ENCODE data around the gene C12orf76. TPM values are rescaled to one million over a fixed set of nuclear protein-coding genes. Genes with fewer than 3 reads are reported as not detected.

C12orf76 gene
- polyA plus RNA-seq, 1 of the 3 experiments (the other 2 are of a cell fraction) = 29.2 TPM

- TF ChIP-seq MXI1 (IDR thresholded peaks at IDR 0.05; ENCODE audit: low read depth, low read length) = peak; percentile 14; the same call in 1 of the 2 replicates
- TF ChIP-seq RAD21 (IDR thresholded peaks at IDR 0.05; ENCODE audit: low read length) = no peak
- WGBS (ENCODE audit: low lambda C conversion rate) = 52% methylated on average over 6 of the region's 6 CpGs
- Histone ChIP-seq H3K9me2 (no peaks in the 10 kb centered on the region), H3K36me3 (replicated peaks in 1 of 2; ENCODE audit: control insufficient read depth in 1 of 2, insufficient read depth in 2 of 2, low read length in 1 of 2) (peaks cover 18 to 20% of the 10 kb centered on the region in 2 experiments), H3F3A (replicated peaks; ENCODE audit: insufficient read depth) (peaks cover 5% of the 10 kb centered on the region), H4K20me1 (ENCODE audit: insufficient read depth) (peaks cover 12% of the 10 kb centered on the region), H2AFZ (ENCODE audit: low read depth) (no peak overlapping the region), H3K4me1 (ENCODE audit: control insufficient read depth in 1 of 2, insufficient read depth in 2 of 2, low read depth in 1 of 2, low read length in 1 of 2) (peaks cover 24 to 26% of the 10 kb centered on the region in 2 experiments; a peak in 3 of 4 replicates), H3K4me3 (ENCODE audit: low read depth in 2 of 2, low read length in 1 of 2) (peak overlapping the region; percentile 88 to 97), H3K9ac (peak overlapping the region; percentile 76), H3K9me3 (no peaks in the 10 kb centered on the region), H3K4me2 (peak overlapping the region; percentile 78), H3K79me2 (ENCODE audit: insufficient read depth) (peaks cover 61% of the 10 kb centered on the region), H3K27me3 (ENCODE audit: insufficient read depth) (no peaks in the 10 kb centered on the region), H3K27ac (ENCODE audit: low read depth in 2 of 2, low read length in 1 of 2) (no peak overlapping the region; a peak in 1 of 4 replicates)
- POLR2A ChIA-PET = no interaction called here
- DNase-seq = no peak
- CTCF ChIA-PET = interaction anchor here (0.9 to 1.2 kb wide), 2 partner anchors 25 to 141 kb away, joined by 3 read pairs; no protein-coding TSS in a partner anchor
These were observed 53.7 kb downstream of the C12orf76 start for GRCh38 chr12:109994401-109995175.

DNA sequence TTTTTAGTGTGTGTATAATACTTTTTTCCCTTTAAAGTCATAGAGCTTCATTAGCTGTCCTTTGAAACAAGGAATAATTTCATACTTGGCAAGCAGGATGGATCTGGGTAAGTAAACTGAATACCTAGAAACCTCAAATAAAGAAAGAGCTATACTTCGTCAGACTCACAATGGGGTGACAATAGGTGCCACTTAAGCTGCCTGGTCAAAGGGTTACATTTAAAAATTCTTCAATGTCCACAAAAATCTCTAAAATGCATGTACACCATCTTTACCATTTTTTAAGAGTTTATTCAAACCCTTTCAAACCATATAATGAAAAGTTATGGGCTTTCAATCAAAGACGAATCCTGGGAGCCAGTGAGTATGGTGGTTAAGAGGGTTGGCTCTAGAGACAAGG lies 55.2 kb downstream of the C12orf76 start:
- Histone ChIP-seq H3K27me3 (ENCODE audit: insufficient read depth) (no peaks in the 10 kb centered on the region), H3K4me3 (ENCODE audit: low read depth in 2 of 2, low read length in 1 of 2) (no peak overlapping the region), H3K4me2 (no peak overlapping the region), H4K20me1 (ENCODE audit: insufficient read depth) (peaks cover 12% of the 10 kb centered on the region), H3K4me1 (ENCODE audit: control insufficient read depth in 1 of 2, insufficient read depth in 2 of 2, low read depth in 1 of 2, low read length in 1 of 2) (peaks cover 19 to 20% of the 10 kb centered on the region in 2 experiments; a peak in 3 of 4 replicates), H3F3A (replicated peaks; ENCODE audit: insufficient read depth) (peaks cover 5% of the 10 kb centered on the region), H3K9me3 (no peaks in the 10 kb centered on the region), H2AFZ (ENCODE audit: low read depth) (no peak overlapping the region), H3K9me2 (no peaks in the 10 kb centered on the region), H3K36me3 (replicated peaks in 1 of 2; ENCODE audit: control insufficient read depth in 1 of 2, insufficient read depth in 2 of 2, low read length in 1 of 2) (peaks cover 24 to 33% of the 10 kb centered on the region in 2 experiments), H3K27ac (ENCODE audit: low read depth in 2 of 2, low read length in 1 of 2) (no peak overlapping the region), H3K79me2 (ENCODE audit: insufficient read depth) (peaks cover 58% of the 10 kb centered on the region), H3K9ac (no peak overlapping the region)
- POLR2A ChIA-PET = interaction anchor here (0.7 kb wide), 2 partner anchors 28 to 250 kb away, joined by 3 to 6 read pairs; no protein-coding TSS in a partner anchor
- CTCF ChIA-PET = interaction anchor here (0.9 kb wide), 1 partner anchor 107 kb away, joined by 3 read pairs; no protein-coding TSS in a partner anchor
- WGBS (ENCODE audit: low lambda C conversion rate) = 98% methylated on average over 2 of the region's 2 CpGs
- no peak for DNase-seq
- TF ChIP-seq EP300 (IDR thresholded peaks at IDR 0.05; ENCODE audit: borderline replicate concordance in 1 of 2, low read depth in 1 of 2, low read length in 1 of 2) (no peak), RFX5 (IDR thresholded peaks at IDR 0.05; ENCODE audit: low read length) (no peak), FOXJ3 (CRISPR knock-in tag; IDR thresholded peaks at IDR 0.05) (no peak), SMC3 (IDR thresholded peaks at IDR 0.05; ENCODE audit: low read depth, low read length) (no peak), NFIC (IDR thresholded peaks at IDR 0.05; ENCODE audit: borderline replicate concordance) (no peak), RXRA (IDR thresholded peaks at IDR 0.05; ENCODE audit: borderline replicate concordance, low read depth) (no peak), RCOR1 (IDR thresholded peaks at IDR 0.05; ENCODE audit: low read length) (no peak), GATA2 (CRISPR knock-in tag; IDR thresholded peaks at IDR 0.05) (no peak), ELF1 (IDR thresholded peaks at IDR 0.05) (no peak), CHD2 (IDR thresholded peaks at IDR 0.05; ENCODE audit: low read length, partially characterized antibody) (no peak), REST (IDR thresholded peaks at IDR 0.05; ENCODE audit: low read depth, low read length) (no peak)
- TF ChIP-seq, protein P1, sequence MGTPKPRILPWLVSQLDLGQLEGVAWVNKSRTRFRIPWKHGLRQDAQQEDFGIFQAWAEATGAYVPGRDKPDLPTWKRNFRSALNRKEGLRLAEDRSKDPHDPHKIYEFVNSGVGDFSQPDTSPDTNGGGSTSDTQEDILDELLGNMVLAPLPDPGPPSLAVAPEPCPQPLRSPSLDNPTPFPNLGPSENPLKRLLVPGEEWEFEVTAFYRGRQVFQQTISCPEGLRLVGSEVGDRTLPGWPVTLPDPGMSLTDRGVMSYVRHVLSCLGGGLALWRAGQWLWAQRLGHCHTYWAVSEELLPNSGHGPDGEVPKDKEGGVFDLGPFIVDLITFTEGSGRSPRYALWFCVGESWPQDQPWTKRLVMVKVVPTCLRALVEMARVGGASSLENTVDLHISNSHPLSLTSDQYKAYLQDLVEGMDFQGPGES (IDR thresholded peaks at IDR 0.05; ENCODE audit: low read depth, low read length) = no peak
- TF ChIP-seq, protein P2, sequence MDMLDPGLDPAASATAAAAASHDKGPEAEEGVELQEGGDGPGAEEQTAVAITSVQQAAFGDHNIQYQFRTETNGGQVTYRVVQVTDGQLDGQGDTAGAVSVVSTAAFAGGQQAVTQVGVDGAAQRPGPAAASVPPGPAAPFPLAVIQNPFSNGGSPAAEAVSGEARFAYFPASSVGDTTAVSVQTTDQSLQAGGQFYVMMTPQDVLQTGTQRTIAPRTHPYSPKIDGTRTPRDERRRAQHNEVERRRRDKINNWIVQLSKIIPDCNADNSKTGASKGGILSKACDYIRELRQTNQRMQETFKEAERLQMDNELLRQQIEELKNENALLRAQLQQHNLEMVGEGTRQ (IDR thresholded peaks at IDR 0.05; ENCODE audit: borderline replicate concordance, low read depth, low read length) = no peak
- TF ChIP-seq, protein P3, sequence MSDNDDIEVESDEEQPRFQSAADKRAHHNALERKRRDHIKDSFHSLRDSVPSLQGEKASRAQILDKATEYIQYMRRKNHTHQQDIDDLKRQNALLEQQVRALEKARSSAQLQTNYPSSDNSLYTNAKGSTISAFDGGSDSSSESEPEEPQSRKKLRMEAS (IDR thresholded peaks at IDR 0.05; ENCODE audit: low read depth) = no peak
- TF ChIP-seq, protein P4, sequence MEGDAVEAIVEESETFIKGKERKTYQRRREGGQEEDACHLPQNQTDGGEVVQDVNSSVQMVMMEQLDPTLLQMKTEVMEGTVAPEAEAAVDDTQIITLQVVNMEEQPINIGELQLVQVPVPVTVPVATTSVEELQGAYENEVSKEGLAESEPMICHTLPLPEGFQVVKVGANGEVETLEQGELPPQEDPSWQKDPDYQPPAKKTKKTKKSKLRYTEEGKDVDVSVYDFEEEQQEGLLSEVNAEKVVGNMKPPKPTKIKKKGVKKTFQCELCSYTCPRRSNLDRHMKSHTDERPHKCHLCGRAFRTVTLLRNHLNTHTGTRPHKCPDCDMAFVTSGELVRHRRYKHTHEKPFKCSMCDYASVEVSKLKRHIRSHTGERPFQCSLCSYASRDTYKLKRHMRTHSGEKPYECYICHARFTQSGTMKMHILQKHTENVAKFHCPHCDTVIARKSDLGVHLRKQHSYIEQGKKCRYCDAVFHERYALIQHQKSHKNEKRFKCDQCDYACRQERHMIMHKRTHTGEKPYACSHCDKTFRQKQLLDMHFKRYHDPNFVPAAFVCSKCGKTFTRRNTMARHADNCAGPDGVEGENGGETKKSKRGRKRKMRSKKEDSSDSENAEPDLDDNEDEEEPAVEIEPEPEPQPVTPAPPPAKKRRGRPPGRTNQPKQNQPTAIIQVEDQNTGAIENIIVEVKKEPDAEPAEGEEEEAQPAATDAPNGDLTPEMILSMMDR (IDR thresholded peaks at IDR 0.05) = no peak
